Measurements from ENCODE around the gene GATD1. TPM values are rescaled to one million over a fixed set of nuclear protein-coding genes. Genes with fewer than 3 reads are reported as not detected.
A peak's percentile ranks its signal among the peaks of the same experiment; 100 is the strongest.

Gene GATD1
- total RNA-seq, 1 donor from 2014 or later, result 94.9 TPM

- DNase-seq (ENCODE audit: low read depth, low spot score), result peak; percentile 45
- no peak overlapping the region for H3K27ac Mint-ChIP-seq (ENCODE audit: unreplicated experiment)
- peak overlapping the region; percentile 57 for H3K4me3 Mint-ChIP-seq
- no peaks in the 10 kb centered on the region for H3K4me1 Mint-ChIP-seq
- peaks cover 5% of the 10 kb centered on the region for H3K36me3 Mint-ChIP-seq (ENCODE audit: low read depth)
- H3K27me3 Mint-ChIP-seq (ENCODE audit: low read depth), result peaks cover 2% of the 10 kb centered on the region
- peak; percentile 64 for TF ChIP-seq CTCF (conservative IDR thresholded peaks at IDR 0.05)
- no peaks in the 10 kb centered on the region for H3K9me3 Mint-ChIP-seq
Observed at GRCh38 chr11:765025-765801, 12.1 kb downstream of the GATD1 start.

- peaks cover 5% of the 10 kb centered on the region for H3K36me3 Mint-ChIP-seq (ENCODE audit: low read depth)
- peak overlapping the region; percentile 57 for H3K4me3 Mint-ChIP-seq
- no peak for TF ChIP-seq CTCF (conservative IDR thresholded peaks at IDR 0.05)
Observed at GRCh38 chr11:764322-765024, 12.8 kb downstream of the GATD1 start.

GRCh38 chr11:763549-764321 lies 13.6 kb downstream of the GATD1 start:
- peaks cover 2% of the 10 kb centered on the region for H3K27me3 Mint-ChIP-seq (ENCODE audit: low read depth)
- peak overlapping the region; percentile 7 for H3K4me3 Mint-ChIP-seq
- no peak for DNase-seq (ENCODE audit: low read depth, low spot score)
- peaks cover 5% of the 10 kb centered on the region for H3K36me3 Mint-ChIP-seq (ENCODE audit: low read depth)
- H3K9me3 Mint-ChIP-seq, result no peaks in the 10 kb centered on the region
- no peak overlapping the region for H3K27ac Mint-ChIP-seq (ENCODE audit: unreplicated experiment)
- no peak for TF ChIP-seq CTCF (conservative IDR thresholded peaks at IDR 0.05)
- H3K4me1 Mint-ChIP-seq, result no peaks in the 10 kb centered on the region

More at GRCh38 chr11:764322-765024, 12.8 kb downstream of the GATD1 start:
- H3K27ac Mint-ChIP-seq (ENCODE audit: unreplicated experiment), result no peak overlapping the region
- H3K4me1 Mint-ChIP-seq, result no peaks in the 10 kb centered on the region
- H3K27me3 Mint-ChIP-seq (ENCODE audit: low read depth), result peaks cover 2% of the 10 kb centered on the region
- H3K9me3 Mint-ChIP-seq, result no peaks in the 10 kb centered on the region
- DNase-seq (ENCODE audit: low read depth, low spot score), result no peak

GRCh38 chr11:763073-763463 lies 14.2 kb downstream of the GATD1 start:
- no peaks in the 10 kb centered on the region for H3K4me1 Mint-ChIP-seq
- H3K36me3 Mint-ChIP-seq (ENCODE audit: low read depth), result peaks cover 5% of the 10 kb centered on the region
- no peak for DNase-seq (ENCODE audit: low read depth, low spot score)
- no peak for TF ChIP-seq CTCF (conservative IDR thresholded peaks at IDR 0.05)
- H3K27ac Mint-ChIP-seq (ENCODE audit: unreplicated experiment), result no peak overlapping the region
- H3K9me3 Mint-ChIP-seq, result no peaks in the 10 kb centered on the region
- H3K4me3 Mint-ChIP-seq, result no peak overlapping the region
- peaks cover 2% of the 10 kb centered on the region for H3K27me3 Mint-ChIP-seq (ENCODE audit: low read depth)

- H3K27ac Mint-ChIP-seq (ENCODE audit: unreplicated experiment), result no peak overlapping the region
- H3K4me1 Mint-ChIP-seq, result no peaks in the 10 kb centered on the region
- no peak for DNase-seq (ENCODE audit: low read depth, low spot score)
- H3K9me3 Mint-ChIP-seq, result no peaks in the 10 kb centered on the region
- H3K4me3 Mint-ChIP-seq, result no peak overlapping the region
- H3K36me3 Mint-ChIP-seq (ENCODE audit: low read depth), result peaks cover 5% of the 10 kb centered on the region
- peaks cover 2% of the 10 kb centered on the region for H3K27me3 Mint-ChIP-seq (ENCODE audit: low read depth)
- TF ChIP-seq CTCF (conservative IDR thresholded peaks at IDR 0.05), result peak; percentile 26
Observed at GRCh38 chr11:762421-763072, 14.7 kb downstream of the GATD1 start.
